GM18873 (cell line): Measurements from ENCODE around the gene DNAJA3.

Source experiments
- ATAC-seq: cut with Tn5 transposase; IDR thresholded peaks from one replicate; pipeline ENCODE4 v1.9.1; 2021; ENCODE audit warnings: mild to moderate bottlenecking, moderate library complexity, moderate number of reproducible peaks; ENCODE audit not compliant: unreplicated experiment, low FRiP score

The DNAJA3 gene

GRCh38 chr16:4404247-4404966 is 21.3 kb upstream of the DNAJA3 start:
- no peak for ATAC-seq

- ATAC-seq = no peak
These were observed 20.5 kb upstream of the DNAJA3 start for GRCh38 chr16:4404967-4405696.

GRCh38 chr16:4407543-4408322 is 17.9 kb upstream of the DNAJA3 start:
- ATAC-seq = no peak

- no peak for ATAC-seq
These were observed 17.4 kb upstream of the DNAJA3 start for GRCh38 chr16:4408323-4408690.

- no peak for ATAC-seq
These were observed 16.4 kb upstream of the DNAJA3 start for GRCh38 chr16:4409081-4409932.

GRCh38 chr16:4410335-4411075 is 15.2 kb upstream of the DNAJA3 start:
- ATAC-seq = no peak

- ATAC-seq = no peak
These were observed 14.0 kb upstream of the DNAJA3 start for GRCh38 chr16:4411684-4412083.

- ATAC-seq = no peak
These were observed 13.5 kb upstream of the DNAJA3 start for GRCh38 chr16:4412159-4412558.

GRCh38 chr16:4412854-4413253 is 12.8 kb upstream of the DNAJA3 start:
- ATAC-seq = no peak

- ATAC-seq = peak; percentile 71
These were observed 11.3 kb upstream of the DNAJA3 start for GRCh38 chr16:4414187-4414917.

- ATAC-seq = no peak
These were observed 10.0 kb upstream of the DNAJA3 start for GRCh38 chr16:4415538-4416199.

GRCh38 chr16:4416200-4417032 is 9.3 kb upstream of the DNAJA3 start, which contains the start of gene CORO7:
TSS of gene CORO7 (minus strand) at chr16:4416596. CDS start at chr16:4416518, 78 bp downstream.
- ATAC-seq = peak; percentile 46

- no peak for ATAC-seq
These were observed 6.2 kb upstream of the DNAJA3 start for GRCh38 chr16:4419402-4419959.

- ATAC-seq = no peak
These were observed 5.1 kb upstream of the DNAJA3 start for GRCh38 chr16:4420505-4421105.

GRCh38 chr16:4426021-4426684 is 485 bp downstream of the DNAJA3 start:
- ATAC-seq = peak; percentile 28

GRCh38 chr16:4426722-4427372 is 1.2 kb downstream of the DNAJA3 start:
- no peak for ATAC-seq
